ENCODE measurements around the gene AUTS2.

AUTS2 gene

DNA sequence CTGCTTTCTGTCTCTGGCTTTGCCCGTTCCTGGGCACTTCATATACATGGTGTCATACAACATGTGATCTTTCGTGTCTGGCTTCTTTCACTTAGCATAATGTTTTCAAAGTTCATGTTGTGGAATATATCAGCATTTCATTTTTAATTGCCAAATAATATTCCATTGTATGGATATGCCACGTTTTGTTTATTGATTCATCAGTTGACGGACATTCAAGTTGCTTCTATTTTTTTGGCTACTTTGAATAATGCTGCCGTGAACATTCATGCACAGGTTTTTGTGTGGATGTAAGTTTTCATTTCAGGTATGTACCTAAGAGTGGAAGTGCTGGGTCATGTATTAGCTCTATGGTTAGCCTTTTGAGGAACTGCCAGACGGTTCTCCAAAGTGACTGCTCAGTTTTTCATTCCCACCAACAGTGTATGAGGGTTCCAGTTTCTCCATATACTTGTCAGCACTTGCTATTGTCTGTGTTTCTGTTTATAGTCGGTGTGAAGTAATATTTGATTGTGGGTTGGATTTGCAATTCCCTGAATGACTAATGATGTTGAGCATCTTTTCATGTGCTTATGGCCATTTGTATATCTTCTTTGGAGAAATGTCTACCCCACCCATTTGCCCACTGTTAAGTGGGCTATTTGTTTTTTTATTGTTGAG, 1132.3 kb downstream of the AUTS2 start:
- no peaks in the 10 kb centered on the region for H3K4me1 ChIP-seq (ENCODE audit: insufficient read depth, insufficient read length)
- no peak for TF ChIP-seq ZNF274 (IDR thresholded peaks at IDR 0.05; ENCODE audit: low read depth, low read length)
- TF ChIP-seq YY1 (IDR thresholded peaks at IDR 0.05; ENCODE audit: insufficient read depth, insufficient read length) = no peak
- no peak for TF ChIP-seq SUZ12 (IDR thresholded peaks at IDR 0.05; ENCODE audit: extremely low read depth, insufficient read depth, insufficient read length)

DNA sequence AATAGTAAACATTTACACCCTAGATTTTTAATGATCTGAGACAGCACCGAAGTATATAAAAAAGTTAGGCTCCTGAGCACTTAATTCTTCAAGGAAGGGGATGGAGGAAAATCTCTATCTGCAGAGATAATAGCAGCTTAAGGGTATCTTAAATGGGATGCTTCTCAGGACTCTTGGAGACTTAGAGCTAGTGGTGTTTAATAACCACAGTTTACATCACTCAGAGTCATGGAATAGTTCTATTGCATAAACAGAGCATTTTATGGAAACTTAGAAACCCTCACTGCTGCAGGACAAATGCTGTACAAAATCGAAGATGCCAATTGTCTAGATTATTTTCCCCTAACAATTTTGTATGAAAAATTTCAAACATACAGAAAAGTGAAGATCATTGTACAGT, 1134.8 kb downstream of the AUTS2 start:
- Histone ChIP-seq H3K9ac (ENCODE audit: insufficient read length, low read depth) (no peak overlapping the region), H3K4me3 (ENCODE audit: insufficient read length, low read depth) (no peak overlapping the region), H3K9me3 (ENCODE audit: insufficient read depth, low read length) (no peaks in the 10 kb centered on the region), H3K36me3 (ENCODE audit: insufficient read depth, insufficient read length, low read length) (peaks cover 7% of the 10 kb centered on the region), H3K4me1 (ENCODE audit: insufficient read depth, insufficient read length) (peaks cover 3% of the 10 kb centered on the region), H3K27me3 (ENCODE audit: insufficient read depth, insufficient read length) (no peaks in the 10 kb centered on the region)
- TF ChIP-seq SUZ12 (IDR thresholded peaks at IDR 0.05; ENCODE audit: extremely low read depth, insufficient read depth, insufficient read length) = no peak
- no peak for TF ChIP-seq ZNF274 (IDR thresholded peaks at IDR 0.05; ENCODE audit: low read depth, low read length)
- TF ChIP-seq YY1 (IDR thresholded peaks at IDR 0.05; ENCODE audit: insufficient read depth, insufficient read length) = no peak
- no peak for DNase-seq (ENCODE audit: low read depth, low spot score)

More for the DNA sequence above, 1132.3 kb downstream of the AUTS2 start:
- H3K36me3 ChIP-seq (ENCODE audit: insufficient read depth, insufficient read length, low read length) = peaks cover 7% of the 10 kb centered on the region
- H3K27me3 ChIP-seq (ENCODE audit: insufficient read depth, insufficient read length) = no peaks in the 10 kb centered on the region
- no peak for DNase-seq (ENCODE audit: low read depth, low spot score)
- H3K9ac ChIP-seq (ENCODE audit: insufficient read length, low read depth) = no peak overlapping the region
- no peaks in the 10 kb centered on the region for H3K9me3 ChIP-seq (ENCODE audit: insufficient read depth, low read length)
- H3K4me3 ChIP-seq (ENCODE audit: insufficient read length, low read depth) = no peak overlapping the region

DNA sequence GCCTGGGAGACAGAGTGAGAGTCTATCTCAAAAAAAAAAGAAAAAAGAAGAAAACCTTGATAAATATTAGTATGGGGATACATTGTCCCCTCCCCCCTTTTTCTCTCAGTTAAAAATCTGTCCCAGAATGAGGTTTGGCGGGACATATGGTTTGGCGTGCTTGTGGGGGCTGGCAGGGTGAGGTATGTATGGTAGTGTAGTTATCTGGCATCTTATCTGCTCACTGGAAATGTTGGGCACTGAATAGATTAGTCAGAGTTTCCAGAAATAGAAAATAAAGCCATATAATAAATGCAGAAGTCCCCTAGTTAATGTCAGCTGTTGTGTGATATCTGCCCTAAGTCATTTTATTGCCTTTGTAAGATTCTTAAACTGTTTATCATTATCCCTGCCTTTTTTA, 1136.1 kb downstream of the AUTS2 start:
- TF ChIP-seq YY1 (IDR thresholded peaks at IDR 0.05; ENCODE audit: insufficient read depth, insufficient read length) (no peak), SUZ12 (IDR thresholded peaks at IDR 0.05; ENCODE audit: extremely low read depth, insufficient read depth, insufficient read length) (no peak), ZNF274 (IDR thresholded peaks at IDR 0.05; ENCODE audit: low read depth, low read length) (no peak)
- Histone ChIP-seq H3K27me3 (ENCODE audit: insufficient read depth, insufficient read length) (no peaks in the 10 kb centered on the region), H3K36me3 (ENCODE audit: insufficient read depth, insufficient read length, low read length) (peaks cover 13% of the 10 kb centered on the region)

GRCh38 chr7:70735313-70735712, 1137.0 kb downstream of the AUTS2 start:
- no peak for DNase-seq (ENCODE audit: low read depth, low spot score)
- no peak overlapping the region for H3K9ac ChIP-seq (ENCODE audit: insufficient read length, low read depth)
- H3K4me1 ChIP-seq (ENCODE audit: insufficient read depth, insufficient read length) = peaks cover 3% of the 10 kb centered on the region
- no peaks in the 10 kb centered on the region for H3K9me3 ChIP-seq (ENCODE audit: insufficient read depth, low read length)
- no peaks in the 10 kb centered on the region for H3K27me3 ChIP-seq (ENCODE audit: insufficient read depth, insufficient read length)
- H3K36me3 ChIP-seq (ENCODE audit: insufficient read depth, insufficient read length, low read length) = peaks cover 13% of the 10 kb centered on the region
- no peak overlapping the region for H3K4me3 ChIP-seq (ENCODE audit: insufficient read length, low read depth)
- TF ChIP-seq ZNF274 (IDR thresholded peaks at IDR 0.05; ENCODE audit: low read depth, low read length) = no peak
- TF ChIP-seq SUZ12 (IDR thresholded peaks at IDR 0.05; ENCODE audit: extremely low read depth, insufficient read depth, insufficient read length) = no peak
- TF ChIP-seq YY1 (IDR thresholded peaks at IDR 0.05; ENCODE audit: insufficient read depth, insufficient read length) = no peak

More for the DNA sequence above, 1136.1 kb downstream of the AUTS2 start:
- no peaks in the 10 kb centered on the region for H3K9me3 ChIP-seq (ENCODE audit: insufficient read depth, low read length)
- no peak overlapping the region for H3K9ac ChIP-seq (ENCODE audit: insufficient read length, low read depth)
- H3K4me1 ChIP-seq (ENCODE audit: insufficient read depth, insufficient read length) = peaks cover 3% of the 10 kb centered on the region
- no peak for DNase-seq (ENCODE audit: low read depth, low spot score)
- no peak overlapping the region for H3K4me3 ChIP-seq (ENCODE audit: insufficient read length, low read depth)

GRCh38 chr7:70736715-70737460, 1138.6 kb downstream of the AUTS2 start:
- no peaks in the 10 kb centered on the region for H3K9me3 ChIP-seq (ENCODE audit: insufficient read depth, low read length)
- H3K9ac ChIP-seq (ENCODE audit: insufficient read length, low read depth) = no peak overlapping the region
- no peaks in the 10 kb centered on the region for H3K27me3 ChIP-seq (ENCODE audit: insufficient read depth, insufficient read length)
- TF ChIP-seq SUZ12 (IDR thresholded peaks at IDR 0.05; ENCODE audit: extremely low read depth, insufficient read depth, insufficient read length) = no peak
- no peak overlapping the region for H3K4me3 ChIP-seq (ENCODE audit: insufficient read length, low read depth)
- H3K36me3 ChIP-seq (ENCODE audit: insufficient read depth, insufficient read length, low read length) = peaks cover 13% of the 10 kb centered on the region
- DNase-seq (ENCODE audit: low read depth, low spot score) = no peak
- H3K4me1 ChIP-seq (ENCODE audit: insufficient read depth, insufficient read length) = peaks cover 6% of the 10 kb centered on the region

DNA sequence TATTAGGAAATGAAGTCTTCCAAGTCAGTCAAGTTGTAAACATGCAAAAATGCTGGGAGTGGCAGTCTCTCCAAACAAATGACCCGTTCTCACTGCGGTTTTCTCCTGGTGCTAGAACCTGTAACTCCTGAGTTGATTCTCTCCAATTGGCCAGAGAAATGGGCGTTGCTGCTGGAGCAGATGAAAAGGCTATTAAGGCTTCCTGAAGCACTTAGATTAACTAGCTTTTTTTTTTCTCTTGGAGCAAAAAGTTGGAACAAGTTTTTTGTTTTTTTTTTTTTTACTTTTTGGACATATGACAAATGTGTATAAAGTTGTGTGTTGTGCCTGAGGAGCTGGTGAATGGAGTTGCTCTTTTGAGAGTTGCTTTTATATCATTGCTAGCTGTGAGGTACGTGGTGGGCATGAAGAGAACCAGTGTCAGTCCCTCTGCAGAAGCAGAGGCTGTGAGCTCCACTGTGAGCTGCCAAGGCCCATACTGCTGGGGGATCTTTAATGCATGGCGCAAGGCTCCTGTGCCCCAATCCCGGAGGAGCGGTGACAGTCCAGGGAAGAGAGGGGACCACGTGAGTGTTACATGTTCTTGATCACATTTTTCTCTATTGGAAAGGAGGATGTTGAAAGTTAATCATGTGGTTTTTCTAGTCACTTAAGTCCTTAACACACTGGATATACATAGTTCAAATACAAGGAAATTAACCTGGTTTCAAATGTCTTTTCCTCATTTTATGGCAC, 1140.0 kb downstream of the AUTS2 start:
- H3K4me1 ChIP-seq (ENCODE audit: insufficient read depth, insufficient read length) = peaks cover 6% of the 10 kb centered on the region
- peaks cover 9% of the 10 kb centered on the region for H3K36me3 ChIP-seq (ENCODE audit: insufficient read depth, insufficient read length, low read length)
- H3K4me3 ChIP-seq (ENCODE audit: insufficient read length, low read depth) = no peak overlapping the region
- no peaks in the 10 kb centered on the region for H3K27me3 ChIP-seq (ENCODE audit: insufficient read depth, insufficient read length)
- H3K9ac ChIP-seq (ENCODE audit: insufficient read length, low read depth) = no peak overlapping the region
- H3K9me3 ChIP-seq (ENCODE audit: insufficient read depth, low read length) = no peaks in the 10 kb centered on the region
- no peak for DNase-seq (ENCODE audit: low read depth, low spot score)
- TF ChIP-seq ZNF274 (IDR thresholded peaks at IDR 0.05; ENCODE audit: low read depth, low read length) (no peak), SUZ12 (IDR thresholded peaks at IDR 0.05; ENCODE audit: extremely low read depth, insufficient read depth, insufficient read length) (no peak), YY1 (IDR thresholded peaks at IDR 0.05; ENCODE audit: insufficient read depth, insufficient read length) (no peak)

DNA sequence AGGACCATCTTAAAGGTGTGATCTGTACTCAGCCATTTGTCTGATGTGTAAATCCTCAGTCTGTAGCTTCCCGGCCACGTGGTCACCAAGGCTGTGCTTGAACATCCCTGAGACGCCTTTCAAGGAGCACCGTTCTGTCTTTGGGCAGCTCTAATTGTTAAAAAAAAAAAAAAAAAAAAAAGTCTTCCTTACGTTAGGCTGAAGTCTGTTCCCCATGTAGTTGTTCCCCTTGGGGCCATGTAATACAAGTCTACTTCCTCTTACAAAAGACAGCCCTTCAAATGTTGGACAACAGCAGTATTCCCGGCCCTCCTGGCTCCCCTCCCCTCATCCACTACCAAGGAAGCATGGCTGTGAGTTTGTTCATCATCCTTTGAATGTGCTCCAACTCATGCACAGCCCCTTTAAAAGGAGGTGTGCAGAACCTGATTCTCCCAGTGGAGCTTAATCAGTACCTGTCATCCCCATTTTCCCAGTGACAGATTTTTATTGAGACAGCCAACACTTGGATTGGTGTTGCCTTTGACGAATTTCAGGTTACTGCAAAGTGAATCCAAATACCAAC, 1141.5 kb downstream of the AUTS2 start:
- Histone ChIP-seq H3K4me3 (ENCODE audit: insufficient read length, low read depth) (no peak overlapping the region), H3K4me1 (ENCODE audit: insufficient read depth, insufficient read length) (peaks cover 6% of the 10 kb centered on the region), H3K27me3 (ENCODE audit: insufficient read depth, insufficient read length) (no peaks in the 10 kb centered on the region), H3K9ac (ENCODE audit: insufficient read length, low read depth) (no peak overlapping the region), H3K36me3 (ENCODE audit: insufficient read depth, insufficient read length, low read length) (peaks cover 9% of the 10 kb centered on the region), H3K9me3 (ENCODE audit: insufficient read depth, low read length) (no peaks in the 10 kb centered on the region)
- TF ChIP-seq SUZ12 (IDR thresholded peaks at IDR 0.05; ENCODE audit: extremely low read depth, insufficient read depth, insufficient read length) (no peak), YY1 (IDR thresholded peaks at IDR 0.05; ENCODE audit: insufficient read depth, insufficient read length) (no peak), ZNF274 (IDR thresholded peaks at IDR 0.05; ENCODE audit: low read depth, low read length) (no peak)
- DNase-seq (ENCODE audit: low read depth, low spot score) = no peak
